IMR-90 (cell line): ENCODE measurements around the gene PI4KA. TPM values are rescaled to one million over a fixed set of nuclear protein-coding genes. Genes with fewer than 3 reads are reported as not detected.

ENCODE experiments used
- ATAC-seq: fragments of 200-7000 bp; cut with Tn5 transposase; 2 replicates; pipeline ENCODE4 v1.9.1; 2020; ENCODE audit warnings: low read depth, mild to moderate bottlenecking, moderate library complexity
- BruUV-seq: library from RNA; stranded (reverse); fragments of 400-500 nt; replicated peaks from 2 replicates; lab custom pipeline; 2021; lab: Mats Ljungman, UMichigan
- CTCF ChIA-PET: fragments of 300-600 bp; formaldehyde crosslinking; extraction: SDS; loops from one replicate; lab custom pipeline; 2021; ENCODE audit warnings: antibody characterized with exemption; lab: Yijun Ruan, JAX
- POLR2A ChIA-PET: fragments of 300-600 bp; sonication (Branson Sonifier 250); formaldehyde crosslinking; loops from one replicate; lab custom pipeline; 2022; ENCODE audit warnings: antibody characterized with exemption; ENCODE audit not compliant: unreplicated experiment; lab: Charles Lee
- DNase-seq: peaks from one replicate; pipeline ENCODE4 v3.0.0; 2013
- H2AFZ ChIP-seq: replicated peaks from 2 replicates; pipeline ENCODE3; 2013; ENCODE audit warnings: low read length, mild to moderate bottlenecking; ENCODE audit not compliant: poor library complexity
- H2AK5ac ChIP-seq: 2 replicates; pipeline ENCODE4 v1.6.1; 2013; ENCODE audit warnings: low read depth, low read length, inconsistent platforms
- H2AK9ac ChIP-seq: replicated peaks from 2 replicates; pipeline ENCODE3; 2013; ENCODE audit warnings: mild to moderate bottlenecking, low read depth, low read length, moderate library complexity; ENCODE audit not compliant: poor library complexity
- H2BK120ac ChIP-seq: 2 replicates; pipeline ENCODE4 v1.6.1; 2013; ENCODE audit warnings: low read depth, low read length, inconsistent platforms
- H2BK15ac ChIP-seq: 3 replicates; pipeline ENCODE4 v1.6.1; 2013; ENCODE audit warnings: low read depth, low read length, inconsistent platforms
- H2BK20ac ChIP-seq: 2 replicates; pipeline ENCODE4 v1.6.1; 2013; ENCODE audit warnings: low read depth, mild to moderate bottlenecking, inconsistent platforms, low read length, moderate library complexity
- H2BK5ac ChIP-seq: 2 replicates; pipeline ENCODE4 v1.6.1; 2013; ENCODE audit warnings: mild to moderate bottlenecking, low read depth, low read length, inconsistent platforms; ENCODE audit not compliant: poor library complexity, severe bottlenecking
- H3K14ac ChIP-seq: replicated peaks from 2 replicates; pipeline ENCODE4 v1.6.1; 2013; ENCODE audit warnings: low read depth, low read length, inconsistent platforms
- H3K18ac ChIP-seq: 2 replicates; pipeline ENCODE4 v1.6.1; 2013; ENCODE audit warnings: low read depth, low read length, control low read depth
- H3K23ac ChIP-seq: 2 replicates; pipeline ENCODE4 v1.6.1; 2013; ENCODE audit warnings: low read depth, low read length, inconsistent platforms
- H3K27ac ChIP-seq: 2 replicates; pipeline ENCODE4 v1.5.1; 2013; ENCODE audit warnings: mild to moderate bottlenecking, control low read depth, low read length; ENCODE audit not compliant: insufficient read depth
- H3K27me3 ChIP-seq: 2 replicates; pipeline ENCODE4 v1.6.1; 2013; ENCODE audit warnings: low read length; ENCODE audit not compliant: control insufficient read depth, insufficient read depth
- H3K36me3 ChIP-seq: 2 replicates; pipeline ENCODE4 v1.6.1; 2013; ENCODE audit warnings: low read length, mixed read lengths; ENCODE audit not compliant: control insufficient read depth, insufficient read depth
- H3K4ac ChIP-seq: 2 replicates; pipeline ENCODE4 v1.6.1; 2013; ENCODE audit warnings: low read depth, low read length, inconsistent platforms
- H3K4me1 ChIP-seq: 2 replicates; pipeline ENCODE4 v1.6.1; 2013; ENCODE audit warnings: low read length, mixed read lengths; ENCODE audit not compliant: control insufficient read depth, insufficient read depth
- H3K4me2 ChIP-seq: 2 replicates; pipeline ENCODE4 v1.6.1; 2013; ENCODE audit warnings: low read depth, mild to moderate bottlenecking, control low read depth, low read length, moderate library complexity
- H3K4me3 ChIP-seq: 2 replicates; pipeline ENCODE4 v1.5.1; 2013; ENCODE audit warnings: low read depth, mild to moderate bottlenecking, control low read depth, low read length, moderate library complexity; ENCODE audit not compliant: insufficient read depth
- H3K56ac ChIP-seq: 2 replicates; pipeline ENCODE4 v1.6.1; 2013; ENCODE audit warnings: low read length, inconsistent platforms; ENCODE audit not compliant: insufficient read depth; ENCODE audit errors: extremely low read depth
- H3K79me1 ChIP-seq, 2 experiments: 2 replicates each; pipeline ENCODE4 v1.6.1; 2013; ENCODE audit warnings: low read length in 2 of 2, inconsistent platforms in 1 of 2, low read depth in 1 of 2
- H3K9ac ChIP-seq: 2 replicates; pipeline ENCODE4 v1.6.1; 2013; ENCODE audit warnings: low read depth, low read length, control low read depth
- H3K9me1 ChIP-seq: 2 replicates; pipeline ENCODE4 v1.6.1; 2013; ENCODE audit warnings: low read length, inconsistent platforms; ENCODE audit not compliant: insufficient read depth
- H3K9me3 ChIP-seq: 2 replicates; pipeline ENCODE4 v1.6.1; 2013; ENCODE audit warnings: low read length; ENCODE audit not compliant: control insufficient read depth, insufficient read depth
- H4K20me1 ChIP-seq: 2 replicates; pipeline ENCODE4 v1.6.1; 2013; ENCODE audit warnings: low read length, inconsistent platforms; ENCODE audit not compliant: insufficient read depth
- H4K5ac ChIP-seq: 2 replicates; pipeline ENCODE4 v1.6.1; 2013; ENCODE audit warnings: mild to moderate bottlenecking, low read depth, low read length, control low read depth
- H4K8ac ChIP-seq, 2 experiments: 2 replicates each; pipeline ENCODE4 v1.6.1; 2013; ENCODE audit warnings: low read depth in 2 of 2, low read length in 2 of 2, control low read depth in 1 of 2, inconsistent platforms in 1 of 2
- H4K91ac ChIP-seq: 2 replicates; pipeline ENCODE4 v1.6.1; 2013; ENCODE audit warnings: low read depth, low read length, inconsistent platforms; ENCODE audit not compliant: insufficient read depth
- BHLHE40 ChIP-seq: fragments of 150-350 bp; IDR thresholded peaks from 2 replicates; pipeline ENCODE4 v1.6.1; 2016; ENCODE audit warnings: mild to moderate bottlenecking, low read depth, low read length
- CEBPB ChIP-seq: IDR thresholded peaks from 2 replicates; pipeline ENCODE4 v1.6.1; 2012; ENCODE audit warnings: low read depth, low read length, improper control_type of control experiment
- CHD1 ChIP-seq: IDR thresholded peaks from 2 replicates; pipeline ENCODE4 v1.6.1; 2012; ENCODE audit warnings: low read depth, low read length, improper control_type of control experiment
- FOS ChIP-seq: fragments of 150-350 bp; IDR thresholded peaks from 2 replicates; pipeline ENCODE4 v1.6.1; 2016; ENCODE audit warnings: low read depth, low read length
- MAZ ChIP-seq: IDR thresholded peaks from 2 replicates; pipeline ENCODE4 v1.6.1; 2012; ENCODE audit warnings: low read depth, mild to moderate bottlenecking, low read length, improper control_type of control experiment, moderate library complexity, borderline replicate concordance
- NFE2L2 ChIP-seq: fragments of 150-350 bp; IDR thresholded peaks from 2 replicates; pipeline ENCODE4 v1.6.1; 2016; ENCODE audit warnings: low read depth, mild to moderate bottlenecking, low read length
- POLR2A ChIP-seq: IDR thresholded peaks from 2 replicates; pipeline ENCODE4 v1.6.1; 2012; ENCODE audit warnings: mild to moderate bottlenecking, low read depth, low read length
- RFX5 ChIP-seq: IDR thresholded peaks from 2 replicates; pipeline ENCODE4 v1.8.0; 2012; ENCODE audit warnings: low read depth, mild to moderate bottlenecking, low read length, moderate library complexity
- SMC3 ChIP-seq: fragments of 150-350 bp; IDR thresholded peaks from 2 replicates; pipeline ENCODE4 v1.6.1; 2016; ENCODE audit warnings: low read depth, mild to moderate bottlenecking, antibody characterized with exemption, low read length, moderate library complexity
- WGBS, 2 experiments: methylation state at CpG; one replicate each; pipeline versions ENCODE4 v1.1.5 to v1.1.7; 2013; ENCODE audit warnings: missing lambda C conversion rate in 2 of 2; ENCODE audit not compliant: insufficient read length in 1 of 2; ENCODE audit errors: extremely low coverage in 2 of 2; 5-methylcytosine and 5-hydroxymethylcytosine counted together
- dilution Hi-C: fragments of 300-500 bp; cut with HindIII; formaldehyde crosslinking; loops from one replicate; pipeline ENCODE4 v1.14.3; 2018; ENCODE audit warnings: low sequenced_read_pairs; ENCODE audit not compliant: unreplicated experiment
- in situ Hi-C: fragments of 300-500 bp; cut with MboI; formaldehyde crosslinking; loops from 3 replicates; pipeline ENCODE4 v1.14.3; 2019; ENCODE audit warnings: low sequenced_read_pairs, inconsistent platforms, mixed read lengths
- intact Hi-C: fragments of 100-400 bp; cut with micrococcal nuclease; formaldehyde crosslinking; loops from 2 replicates; pipeline ENCODE4 v1.10.0; 2022
- polyA plus RNA-seq, 3 experiments: library from polyadenylated mRNA; depleted of rRNA; stranded (reverse); fragments of >200 nt; gene quantifications; 2 replicates each; pipeline ENCODE4 v1.2.3, GENCODE V29; 2012; ENCODE audit warnings: low replicate concordance in 1 of 3
- total RNA-seq: library from RNA; depleted of rRNA; stranded (reverse); fragments of >200 nt; gene quantifications from 2 replicates; pipeline ENCODE4 v1.2.3, GENCODE V29; 2012
- TF ChIP-seq, protein P1 (sequence below): fragments of 150-350 bp; IDR thresholded peaks from 2 replicates; pipeline ENCODE4 v1.6.1; 2016; ENCODE audit warnings: low read depth, mild to moderate bottlenecking, low read length, moderate library complexity, borderline replicate concordance
- TF ChIP-seq, protein P2 (sequence below): fragments of 150-350 bp; IDR thresholded peaks from 2 replicates; pipeline ENCODE4 v1.6.1; 2017; ENCODE audit warnings: mild to moderate bottlenecking, antibody characterized with exemption, low read length, low read depth

The PI4KA gene
- total and polyA plus RNA-seq, 2 of the 4 experiments (the other 2 are of a cell fraction): 16.8 to 35.5 TPM

- DNase-seq: no peak
- Histone ChIP-seq H3K4me2 (no peak overlapping the region), H3K23ac (no peak overlapping the region), H3K27me3 (no peaks in the 10 kb centered on the region), H2BK15ac (no peak overlapping the region), H2BK120ac (no peak overlapping the region), H3K14ac (no peak overlapping the region), H2BK20ac (no peak overlapping the region), H3K36me3 (peaks cover 35% of the 10 kb centered on the region), H2BK5ac (no peak overlapping the region), H4K91ac (no peak overlapping the region), H3K9me1 (peaks cover 17% of the 10 kb centered on the region), H4K8ac (no peak overlapping the region), H3K9ac (no peak overlapping the region), H3K9me3 (no peaks in the 10 kb centered on the region), H4K5ac (no peak overlapping the region), H2AFZ (no peak overlapping the region), H2AK5ac (no peak overlapping the region), H3K27ac (no peak overlapping the region), H3K4me1 (no peaks in the 10 kb centered on the region), H3K18ac (no peak overlapping the region), H3K79me1 (peaks cover 0 to 5% of the 10 kb centered on the region in 2 experiments; a peak in 1 of 4 replicates), H4K20me1 (no peaks in the 10 kb centered on the region), H3K56ac (no peak overlapping the region), H3K4ac (no peak overlapping the region), H3K4me3 (no peak overlapping the region), H2AK9ac (no peak overlapping the region)
- POLR2A ChIA-PET: no interaction called here
- no peak for TF ChIP-seq MAZ
- TF ChIP-seq RFX5: no peak
- TF ChIP-seq SMC3: no peak
- no peak for TF ChIP-seq BHLHE40
- TF ChIP-seq CHD1: no peak
- TF ChIP-seq NFE2L2: no peak
- no peak for TF ChIP-seq FOS
- TF ChIP-seq CEBPB: no peak
- TF ChIP-seq, protein P1, sequence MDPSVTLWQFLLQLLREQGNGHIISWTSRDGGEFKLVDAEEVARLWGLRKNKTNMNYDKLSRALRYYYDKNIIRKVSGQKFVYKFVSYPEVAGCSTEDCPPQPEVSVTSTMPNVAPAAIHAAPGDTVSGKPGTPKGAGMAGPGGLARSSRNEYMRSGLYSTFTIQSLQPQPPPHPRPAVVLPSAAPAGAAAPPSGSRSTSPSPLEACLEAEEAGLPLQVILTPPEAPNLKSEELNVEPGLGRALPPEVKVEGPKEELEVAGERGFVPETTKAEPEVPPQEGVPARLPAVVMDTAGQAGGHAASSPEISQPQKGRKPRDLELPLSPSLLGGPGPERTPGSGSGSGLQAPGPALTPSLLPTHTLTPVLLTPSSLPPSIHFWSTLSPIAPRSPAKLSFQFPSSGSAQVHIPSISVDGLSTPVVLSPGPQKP: no peak
- TF ChIP-seq POLR2A: no peak
- TF ChIP-seq, protein P2, sequence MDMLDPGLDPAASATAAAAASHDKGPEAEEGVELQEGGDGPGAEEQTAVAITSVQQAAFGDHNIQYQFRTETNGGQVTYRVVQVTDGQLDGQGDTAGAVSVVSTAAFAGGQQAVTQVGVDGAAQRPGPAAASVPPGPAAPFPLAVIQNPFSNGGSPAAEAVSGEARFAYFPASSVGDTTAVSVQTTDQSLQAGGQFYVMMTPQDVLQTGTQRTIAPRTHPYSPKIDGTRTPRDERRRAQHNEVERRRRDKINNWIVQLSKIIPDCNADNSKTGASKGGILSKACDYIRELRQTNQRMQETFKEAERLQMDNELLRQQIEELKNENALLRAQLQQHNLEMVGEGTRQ: no peak
- ATAC-seq: no peak
- in situ Hi-C loops: no loop called here
- no TSS peak for BruUV-seq
- dilution Hi-C loops: no loop called here
- CTCF ChIA-PET: no interaction called here
- intact Hi-C loops: no loop called here
- no CpG with 5 or more reads among the region's 2 CpGs for WGBS, 2 experiments
Observed at GRCh38 chr22:20765938-20766337, 92.7 kb downstream of the PI4KA start.
